GM12873 (cell line): ENCODE results near the gene BID.
A peak's percentile ranks its signal among the peaks of the same experiment; 100 is the strongest.

Experiments
- CTCF ChIP-seq: IDR thresholded peaks from 2 replicates; pipeline ENCODE4 v1.5.1; 2012; ENCODE audit warnings: low read depth, mild to moderate bottlenecking, moderate library complexity, low read length, control low read depth; ENCODE audit not compliant: insufficient read depth; ENCODE audit errors: missing control alignments

Gene BID

GRCh38 chr22:17783312-17783711 is 9.0 kb upstream of the BID start:
- no peak for TF ChIP-seq CTCF

GRCh38 chr22:17782621-17783020 is 8.4 kb upstream of the BID start:
- TF ChIP-seq CTCF = no peak

GRCh38 chr22:17782158-17782557 is 7.9 kb upstream of the BID start:
- TF ChIP-seq CTCF = no peak

- no peak for TF ChIP-seq CTCF
These were observed 7.2 kb upstream of the BID start for GRCh38 chr22:17781319-17782031.

- TF ChIP-seq CTCF = peak; percentile 24
These were observed 6.6 kb upstream of the BID start for GRCh38 chr22:17780741-17781318.

- TF ChIP-seq CTCF = no peak
These were observed 6.0 kb upstream of the BID start for GRCh38 chr22:17780116-17780740.

- no peak for TF ChIP-seq CTCF
These were observed 5.2 kb upstream of the BID start for GRCh38 chr22:17779286-17780115.
